Subcutaneous abdominal adipose tissue (tissue), 5 donors: ENCODE data around the gene C10orf90.

Experiments used
- H3K27ac ChIP-seq: one replicate; pipeline ENCODE4 v1.7.0; 2013; ENCODE audit warnings: low read depth, mild to moderate bottlenecking, inconsistent platforms, low read length, moderate library complexity
- H3K27me3 ChIP-seq, 5 donors: one replicate each; pipeline ENCODE4 v1.7.0; 2013; ENCODE audit warnings: low read length in 5 of 5, inconsistent platforms in 1 of 5; ENCODE audit not compliant: control insufficient read depth in 5 of 5, insufficient read depth in 4 of 5
- H3K36me3 ChIP-seq, 5 donors: one replicate each; pipeline ENCODE4 v1.7.0; 2013; ENCODE audit warnings: low read length in 5 of 5; ENCODE audit not compliant: control insufficient read depth in 5 of 5, insufficient read depth in 5 of 5
- H3K4me1 ChIP-seq, 5 donors: one replicate each; pipeline ENCODE4 v1.7.0; 2013; ENCODE audit warnings: low read length in 5 of 5, mild to moderate bottlenecking in 3 of 5, moderate library complexity in 1 of 5; ENCODE audit not compliant: control insufficient read depth in 5 of 5, insufficient read depth in 5 of 5
- H3K4me3 ChIP-seq, 5 donors: one replicate each; pipeline ENCODE4 v1.7.0; 2013; ENCODE audit warnings: low read length in 5 of 5, low read depth in 1 of 5
- H3K9ac ChIP-seq, 5 donors: one replicate each; pipeline ENCODE4 v1.7.0; 2013; ENCODE audit warnings: low read length in 5 of 5, mild to moderate bottlenecking in 4 of 5, moderate library complexity in 3 of 5
- H3K9me3 ChIP-seq, 5 donors: one replicate each; pipeline ENCODE4 v1.7.0; 2013; ENCODE audit warnings: low read length in 5 of 5; ENCODE audit not compliant: control insufficient read depth in 5 of 5
- donor health status: healthy.
- donor health status: healthy.
- donor health status: healthy.
- donor health status: healthy.
- donor health status: healthy.

The C10orf90 gene

DNA sequence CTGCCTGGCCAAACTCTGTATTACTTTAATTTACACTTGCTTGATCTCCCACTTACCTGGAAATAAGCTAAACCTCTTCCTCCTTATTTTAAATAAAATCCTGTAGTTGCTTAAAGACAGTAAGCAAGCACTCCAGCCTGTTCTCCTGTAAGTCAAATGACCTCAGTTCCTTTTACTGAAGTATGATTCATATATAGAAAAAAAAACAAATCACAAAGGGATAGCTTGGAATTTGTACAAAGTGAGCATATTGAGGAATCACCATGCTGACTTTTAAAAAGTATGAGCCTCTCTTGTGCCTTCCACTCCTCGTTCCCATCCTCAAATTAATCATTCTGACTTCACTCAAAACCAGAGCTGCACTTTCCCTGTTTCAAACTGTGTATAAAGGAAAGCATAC, 52.0 kb downstream of the C10orf90 start:
- peaks cover 0 to 4% (median 0%) of the 10 kb centered on the region in 5 donors for H3K9me3 ChIP-seq
- no peaks in the 10 kb centered on the region for H3K4me1 ChIP-seq
- no peak overlapping the region for H3K4me3 ChIP-seq
- no peaks in the 10 kb centered on the region for H3K36me3 ChIP-seq
- no peak overlapping the region for H3K27ac ChIP-seq
- H3K9ac ChIP-seq = no peak overlapping the region
- H3K27me3 ChIP-seq = no peaks in the 10 kb centered on the region

- Histone ChIP-seq H3K4me3 (no peak overlapping the region), H3K9ac (no peak overlapping the region), H3K27ac (no peak overlapping the region), H3K36me3 (no peaks in the 10 kb centered on the region), H3K9me3 (peaks cover 0 to 4% (median 0%) of the 10 kb centered on the region in 5 donors), H3K27me3 (no peaks in the 10 kb centered on the region), H3K4me1 (no peaks in the 10 kb centered on the region)
Measured at GRCh38 chr10:126617733-126618132, 52.8 kb downstream of the C10orf90 start.

GRCh38 chr10:126617208-126617607, 53.3 kb downstream of the C10orf90 start:
- Histone ChIP-seq H3K36me3 (no peaks in the 10 kb centered on the region), H3K9me3 (peaks cover 0 to 4% (median 0%) of the 10 kb centered on the region in 5 donors), H3K4me3 (no peak overlapping the region), H3K4me1 (no peaks in the 10 kb centered on the region), H3K27ac (no peak overlapping the region), H3K27me3 (no peaks in the 10 kb centered on the region), H3K9ac (no peak overlapping the region)

GRCh38 chr10:126616737-126617136, 53.8 kb downstream of the C10orf90 start:
- Histone ChIP-seq H3K4me3 (no peak overlapping the region), H3K27me3 (no peaks in the 10 kb centered on the region), H3K36me3 (no peaks in the 10 kb centered on the region), H3K4me1 (no peaks in the 10 kb centered on the region), H3K9me3 (peaks cover 0 to 4% (median 0%) of the 10 kb centered on the region in 5 donors), H3K27ac (no peak overlapping the region), H3K9ac (no peak overlapping the region)

DNA sequence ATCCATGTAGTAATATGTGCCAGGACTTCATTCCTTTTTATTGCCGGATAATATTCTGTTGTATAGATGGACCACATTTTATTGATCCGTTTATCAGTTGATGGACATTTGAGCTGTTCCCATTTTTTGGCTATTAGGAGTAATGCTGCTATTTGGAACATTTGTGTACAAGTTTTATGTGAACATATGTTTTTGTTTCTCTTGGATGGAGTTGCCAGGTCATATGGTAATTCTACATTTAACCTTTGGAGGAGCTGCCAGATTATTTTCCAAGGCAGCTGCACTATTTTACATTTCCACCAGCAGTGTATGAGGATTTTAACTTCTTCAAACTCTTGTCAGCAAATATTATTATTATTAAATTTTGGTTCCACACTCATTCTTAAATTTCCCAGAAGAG, 59.2 kb downstream of the C10orf90 start:
- H3K4me3 ChIP-seq = no peak overlapping the region
- H3K4me1 ChIP-seq = no peaks in the 10 kb centered on the region
- H3K9ac ChIP-seq = no peak overlapping the region
- H3K36me3 ChIP-seq = no peaks in the 10 kb centered on the region
- H3K27me3 ChIP-seq = no peaks in the 10 kb centered on the region
- H3K27ac ChIP-seq = no peak overlapping the region
- H3K9me3 ChIP-seq = no peaks in the 10 kb centered on the region

GRCh38 chr10:126609566-126609965, 60.9 kb downstream of the C10orf90 start:
- Histone ChIP-seq H3K4me3 (no peak overlapping the region), H3K27ac (no peak overlapping the region), H3K27me3 (peaks cover 0 to 4% (median 0%) of the 10 kb centered on the region in 5 donors), H3K4me1 (no peaks in the 10 kb centered on the region), H3K9ac (no peak overlapping the region), H3K36me3 (no peaks in the 10 kb centered on the region), H3K9me3 (no peaks in the 10 kb centered on the region)

DNA sequence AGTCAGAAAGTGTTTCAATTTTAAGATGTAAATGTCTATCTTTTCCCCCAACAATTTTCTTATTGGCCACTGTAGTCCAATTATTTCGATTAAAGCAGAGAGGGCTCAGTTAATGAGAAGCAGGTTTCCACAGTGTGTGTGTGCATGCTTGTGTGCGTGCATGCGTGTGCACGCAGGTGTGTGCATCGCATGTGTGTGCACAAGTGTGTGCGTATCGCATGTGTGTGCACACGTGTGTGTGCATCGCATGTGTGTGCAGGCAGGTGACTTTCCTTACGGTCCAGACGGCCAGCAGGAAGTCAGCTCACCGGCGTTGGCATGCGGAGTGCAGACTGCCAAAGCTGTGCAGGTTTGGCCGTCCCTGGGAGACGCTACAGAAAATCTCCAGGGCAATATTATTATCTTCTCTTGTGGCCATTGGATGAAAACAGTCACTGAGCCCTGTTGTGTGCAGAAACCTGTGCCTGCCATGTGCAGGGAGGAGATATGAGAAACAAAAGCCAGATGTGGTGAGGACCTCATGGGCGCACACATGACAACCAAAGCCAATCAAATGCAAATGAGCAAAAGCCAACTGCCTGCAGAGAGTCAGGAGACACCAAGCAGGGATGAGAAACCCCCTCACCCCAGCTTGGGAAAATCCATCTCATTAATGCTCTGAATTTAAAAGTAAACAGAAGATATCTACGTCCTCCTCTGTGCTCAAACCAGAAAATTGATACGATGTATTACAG, 70.4 kb downstream of the C10orf90 start:
- H3K4me1 ChIP-seq = no peaks in the 10 kb centered on the region
- H3K36me3 ChIP-seq = no peaks in the 10 kb centered on the region
- H3K27me3 ChIP-seq = peaks cover 2 to 5% (median 3%) of the 10 kb centered on the region in 5 donors
- no peak overlapping the region for H3K9ac ChIP-seq
- no peak overlapping the region for H3K4me3 ChIP-seq
- no peak overlapping the region for H3K27ac ChIP-seq
- H3K9me3 ChIP-seq = no peaks in the 10 kb centered on the region

- Histone ChIP-seq H3K27me3 (peaks cover 2 to 5% (median 3%) of the 10 kb centered on the region in 5 donors), H3K4me1 (no peaks in the 10 kb centered on the region), H3K4me3 (no peak overlapping the region), H3K9ac (no peak overlapping the region), H3K36me3 (no peaks in the 10 kb centered on the region), H3K27ac (no peak overlapping the region), H3K9me3 (no peaks in the 10 kb centered on the region)
Measured at GRCh38 chr10:126598009-126598408, 72.5 kb downstream of the C10orf90 start.

DNA sequence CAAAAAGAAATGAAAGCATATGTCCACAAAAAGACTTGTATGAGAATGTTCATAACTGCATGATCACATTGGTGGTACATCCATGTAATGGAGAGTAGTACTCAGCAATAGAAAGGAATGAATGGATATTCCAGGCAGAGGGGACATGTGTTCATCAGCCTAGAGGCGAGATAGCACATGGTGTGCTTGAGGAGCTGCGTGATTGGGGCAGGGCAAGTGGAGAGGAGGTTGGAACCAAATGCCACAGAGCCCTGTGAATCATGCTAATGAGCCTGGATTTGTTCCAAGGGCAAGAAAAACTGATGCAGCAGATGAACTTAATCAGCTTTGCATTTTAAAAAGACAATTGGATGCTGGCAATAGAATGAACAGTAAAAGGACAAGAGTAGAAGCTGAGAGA, 73.3 kb downstream of the C10orf90 start:
- no peak overlapping the region for H3K27ac ChIP-seq
- no peaks in the 10 kb centered on the region for H3K9me3 ChIP-seq
- H3K36me3 ChIP-seq = no peaks in the 10 kb centered on the region
- H3K4me1 ChIP-seq = no peaks in the 10 kb centered on the region
- H3K4me3 ChIP-seq = no peak overlapping the region
- H3K27me3 ChIP-seq = peaks cover 2 to 5% (median 3%) of the 10 kb centered on the region in 5 donors
- H3K9ac ChIP-seq = no peak overlapping the region

DNA sequence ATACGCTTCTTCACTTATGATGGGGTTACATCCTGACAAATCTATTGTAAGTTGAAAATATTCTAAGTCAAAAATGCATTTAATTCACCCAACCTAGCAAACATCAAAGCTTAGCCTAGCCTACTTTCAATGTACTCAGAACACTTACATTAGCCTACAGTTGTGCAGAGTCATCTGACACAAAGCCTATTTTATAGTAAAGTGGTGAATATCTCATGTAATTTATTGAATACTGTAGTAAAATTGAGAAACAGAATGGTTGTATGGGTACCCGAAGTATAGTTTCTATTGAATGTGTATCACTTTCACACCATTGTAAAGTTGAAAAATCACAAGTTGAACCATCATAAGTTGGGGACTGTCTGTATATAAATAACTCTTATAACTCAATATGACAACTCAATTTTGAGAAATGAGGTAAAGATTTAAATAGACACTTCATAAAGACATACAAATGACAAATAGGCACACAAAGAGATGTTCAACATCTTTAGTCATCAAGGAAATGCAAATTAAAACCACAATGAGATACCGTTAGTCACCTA, 73.9 kb downstream of the C10orf90 start:
- Histone ChIP-seq H3K4me1 (no peaks in the 10 kb centered on the region), H3K9ac (no peak overlapping the region), H3K27me3 (peaks cover 2 to 5% (median 3%) of the 10 kb centered on the region in 5 donors), H3K9me3 (no peaks in the 10 kb centered on the region), H3K4me3 (no peak overlapping the region), H3K36me3 (no peaks in the 10 kb centered on the region), H3K27ac (no peak overlapping the region)
